K562 (cell line): Measurements from ENCODE around the gene KATNAL1. TPM values are rescaled to one million over a fixed set of nuclear protein-coding genes. Genes with fewer than 3 reads are reported as not detected.

Experiments used
- ATAC-seq: fragments of 200-7000 bp; cut with Tn5 transposase; 3 replicates; pipeline ENCODE4 v1.9.1; 2020; ENCODE audit warnings: moderate library complexity
- BruUV-seq: library from RNA; stranded (reverse); fragments of 400-500 nt; replicated peaks from 2 replicates; lab custom pipeline; 2021; lab: Mats Ljungman, UMichigan
- CTCF ChIA-PET: fragments of 300-600 bp; formaldehyde crosslinking; extraction: SDS; loops from one replicate; lab custom pipeline; 2021; ENCODE audit warnings: low intra/inter-chr PET ratio; lab: Yijun Ruan, JAX
- POLR2A ChIA-PET: fragments of 300-600, 350-650 bp; sonication (Branson Sonifier 250); formaldehyde crosslinking; extraction: SDS; loops from one replicate; lab custom pipeline; 2021; ENCODE audit warnings: antibody characterized with exemption, inconsistent platforms; lab: Yijun Ruan, JAX
- DNase-seq, 4 experiments: peaks; one replicate each; pipeline versions ENCODE4 v3.0.0 to v3.0.0-alpha.2; 2011 to 2018; ENCODE audit warnings: low spot score in 3 of 4, mixed read lengths in 3 of 4; ENCODE audit errors: extremely low read depth in 1 of 4
- FAIRE-seq: peaks from 2 replicates; lab custom pipeline; 2011; peaks lifted over from hg19 to GRCh38; lab: Jason Lieb, UNC
- H2AFZ ChIP-seq: 2 replicates; pipeline ENCODE4 v1.6.0; 2011; ENCODE audit warnings: low read depth, low read length, control low read depth, inconsistent platforms
- H3K27ac ChIP-seq: fragments of 200-600 bp; 3 replicates; pipeline ENCODE4 v1.8.0; 2011; ENCODE audit warnings: low read depth, mild to moderate bottlenecking, control low read depth, inconsistent platforms, low read length, moderate library complexity, mixed read lengths; ENCODE audit errors: extremely low read depth
- H3K27me3 ChIP-seq, 2 experiments: fragments of 300-600 bp in 1 of 2; 2 replicates in 1 of 2; 3 replicates in 1 of 2; pipeline versions ENCODE4 v1.6.0 to v1.8.0; 2011; ENCODE audit warnings: inconsistent platforms in 2 of 2, low read length in 2 of 2, mild to moderate bottlenecking in 1 of 2, mixed read lengths in 1 of 2, moderate library complexity in 1 of 2; ENCODE audit not compliant: control insufficient read depth in 2 of 2, insufficient read depth in 2 of 2
- H3K36me3 ChIP-seq: fragments of 300-600 bp; 3 replicates; pipeline ENCODE4 v1.8.0; 2011; ENCODE audit warnings: mild to moderate bottlenecking, low read length, inconsistent platforms; ENCODE audit not compliant: control insufficient read depth, insufficient read depth
- H3K4me1 ChIP-seq, 2 experiments: fragments of 200-600 bp in 1 of 2; replicated peaks in 1 of 2; 2 replicates in 1 of 2; 3 replicates in 1 of 2; pipeline versions ENCODE4 v1.5.1 to v1.8.0; 2011; ENCODE audit warnings: inconsistent platforms in 2 of 2, low read length in 2 of 2, mild to moderate bottlenecking in 1 of 2, mixed read lengths in 1 of 2, moderate library complexity in 1 of 2; ENCODE audit not compliant: control insufficient read depth in 2 of 2, insufficient read depth in 2 of 2
- H3K4me2 ChIP-seq: 2 replicates; pipeline ENCODE4 v1.6.1; 2011; ENCODE audit warnings: low read length, control low read depth, inconsistent platforms, mixed read lengths; ENCODE audit not compliant: insufficient read depth
- H3K4me3 ChIP-seq: fragments of 200-600 bp; sonication (generic), shearing (Covaris generic); 2 replicates; pipeline ENCODE4 v1.5.1; 2016; ENCODE audit warnings: control low read depth, inconsistent platforms
- H3K79me2 ChIP-seq: fragments of 200-600 bp; 3 replicates; pipeline ENCODE4 v1.8.0; 2011; ENCODE audit warnings: low read length, inconsistent platforms; ENCODE audit not compliant: control insufficient read depth, insufficient read depth
- H3K9ac ChIP-seq, 2 experiments: 2 replicates each; pipeline versions ENCODE4 v1.6.0 to v1.6.1; 2011; ENCODE audit warnings: low read depth in 2 of 2, low read length in 2 of 2, control low read depth in 1 of 2, inconsistent platforms in 1 of 2, mild to moderate bottlenecking in 1 of 2, mixed read lengths in 1 of 2; ENCODE audit not compliant: insufficient read depth in 1 of 2
- H3K9me1 ChIP-seq: one replicate; pipeline ENCODE4 v1.6.0; 2011; ENCODE audit warnings: inconsistent platforms, mild to moderate bottlenecking, low read length, moderate library complexity; ENCODE audit not compliant: control insufficient read depth, insufficient read depth
- H3K9me3 ChIP-seq: replicated peaks from 2 replicates; pipeline ENCODE4 v1.5.1; 2011; ENCODE audit warnings: low read depth, low read length, inconsistent platforms; ENCODE audit not compliant: control insufficient read depth, insufficient read depth
- H4K20me1 ChIP-seq: replicated peaks from 2 replicates; pipeline ENCODE4 v1.6.1; 2011; ENCODE audit warnings: low read length, inconsistent platforms, mixed read lengths; ENCODE audit not compliant: control insufficient read depth, insufficient read depth
- ATF7 ChIP-seq: fragments of 450-650 bp; IDR thresholded peaks from 2 replicates; pipeline ENCODE4 v1.7.1; 2014; ENCODE audit warnings: mild to moderate bottlenecking, moderate library complexity
- CBX5 ChIP-seq: IDR thresholded peaks from 2 replicates; pipeline ENCODE4 v1.6.1; 2014; ENCODE audit warnings: low read depth, borderline replicate concordance
- HLTF ChIP-seq: fragments of 450-650 bp; IDR thresholded peaks from 2 replicates; pipeline ENCODE4 v1.6.1; 2016
- NCOA6 ChIP-seq: fragments of 450-650 bp; IDR thresholded peaks from 2 replicates; pipeline ENCODE4 v1.6.1; 2017; ENCODE audit warnings: mild to moderate bottlenecking
- NFATC3 ChIP-seq: fragments of 450-650 bp; IDR thresholded peaks from 2 replicates; pipeline ENCODE4 v1.6.1; 2017; ENCODE audit warnings: mild to moderate bottlenecking
- NRF1 ChIP-seq, 2 experiments: fragments of 450-650 bp; IDR thresholded peaks in 1 of 2; conservative IDR thresholded peaks in 1 of 2; 2 replicates each; pipeline ENCODE4 v1.6.1; 2014; ENCODE audit warnings: mild to moderate bottlenecking in 2 of 2
- POLR3G ChIP-seq: IDR thresholded peaks from 2 replicates; pipeline ENCODE4 v1.6.1; 2011; ENCODE audit not compliant: insufficient read length, insufficient replicate concordance; ENCODE audit errors: extremely low read depth
- RFX7 ChIP-seq: fragments of 250-450 bp; sonication (Bioruptor Pico); IDR thresholded peaks from 2 replicates; pipeline ENCODE4 v1.5.1; 2021; ENCODE audit warnings: mild to moderate bottlenecking
- ZNF780A ChIP-seq: fragments of 250-450 bp; sonication (Bioruptor Pico); IDR thresholded peaks from 2 replicates; pipeline ENCODE4 v1.5.0; 2021; ENCODE audit warnings: mild to moderate bottlenecking
- WGBS: fragments of 100-300 bp; shearing (Covaris generic); methylation state at CpG from one replicate; pipeline ENCODE4 v1.1.6; 2016; ENCODE audit warnings: low coverage, mixed read lengths; ENCODE audit not compliant: insufficient coverage; ENCODE audit errors: missing lambda C conversion rate; 5-methylcytosine and 5-hydroxymethylcytosine counted together
- in situ Hi-C: fragments of 300-500 bp; cut with MboI; formaldehyde crosslinking; loops from 4 replicates; pipeline ENCODE4 v1.15.0; 2018; ENCODE audit warnings: inconsistent platforms, mixed read lengths
- intact Hi-C: fragments of 100-400 bp; cut with micrococcal nuclease; formaldehyde crosslinking; loops from 2 replicates; pipeline ENCODE4 v1.14.2; 2022
- polyA plus RNA-seq, 8 experiments: library from polyadenylated mRNA; depleted of rRNA in 4 of 8; stranded (reverse) in 5 of 8; unstranded in 3 of 8; fragments of >200 nt; fragmentation: Nextera tagmentation in 2 of 8; fragmentation: Illumina TruSeq in 1 of 8; extraction: Ambion mirVana in 2 of 8; extraction: Trizol in 1 of 8; gene quantifications; 2 replicates each; pipeline versions ENCODE4 v1.2.1 to v1.2.3, GENCODE V29; 2011 to 2014; ENCODE audit warnings: inconsistent platforms in 1 of 8, missing spikeins in 1 of 8
- total RNA-seq, 7 experiments: library from RNA; depleted of rRNA in 6 of 7; stranded (reverse); fragments of >200 nt in 6 of 7; fragmentation: Illumina TruSeq in 2 of 7; extraction: Trizol in 2 of 7; gene quantifications; 2 replicates each; pipeline versions ENCODE4 v1.2.1 to v1.2.3, GENCODE V29; 2011 to 2021; ENCODE audit warnings: low replicate concordance in 1 of 7

The KATNAL1 gene
- total and polyA plus RNA-seq, 9 of the 15 experiments (the other 6 are each of a cell fraction or from before 2014, with no cell fraction given), result 2.5 to 8.2 (median 5.5) TPM

DNA sequence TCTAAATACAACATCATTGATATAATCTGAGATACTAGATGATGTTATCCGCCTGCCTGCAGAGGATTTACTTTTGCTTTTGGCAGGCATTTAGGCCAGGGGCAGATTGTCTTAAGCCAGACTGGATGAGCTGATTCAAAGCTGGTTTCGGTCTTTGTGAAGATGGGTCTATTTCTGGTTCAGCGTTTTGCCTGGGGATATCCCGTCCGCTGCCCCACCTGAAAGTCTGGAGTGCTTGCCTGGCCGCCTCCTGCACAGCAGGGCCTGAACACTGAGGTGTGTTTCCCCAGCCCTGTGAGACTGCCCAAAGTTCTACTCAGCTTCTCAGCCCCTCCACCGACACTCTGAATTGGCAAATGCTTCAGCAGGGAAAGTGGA, 149.7 kb downstream of the KATNAL1 start:
- ChIA-PET CTCF (no interaction called here), POLR2A (no interaction called here)
- Histone ChIP-seq H3K4me3 (no peak overlapping the region), H4K20me1 (no peaks in the 10 kb centered on the region), H3K79me2 (no peaks in the 10 kb centered on the region), H3K4me2 (no peak overlapping the region), H3K9ac (no peak overlapping the region), H3K27me3 (peaks cover 23 to 61% of the 10 kb centered on the region in 2 experiments), H2AFZ (no peak overlapping the region), H3K9me1 (no peaks in the 10 kb centered on the region), H3K36me3 (no peaks in the 10 kb centered on the region), H3K4me1 (no peaks in the 10 kb centered on the region), H3K9me3 (no peaks in the 10 kb centered on the region), H3K27ac (no peak overlapping the region)
- in situ Hi-C loops (no loop called here), intact Hi-C loops (no loop called here)
- DNase-seq, result no peak
- no peak for ATAC-seq
- no peak for TF ChIP-seq ZNF780A
- no peak for TF ChIP-seq NCOA6
- TF ChIP-seq RFX7 (CRISPR knock-in tag), result no peak
- no peak for TF ChIP-seq NRF1 (conservative IDR thresholded peaks at IDR 0.05 in 1 of 2, IDR thresholded peaks at IDR 0.05 in 1 of 2)
- TF ChIP-seq ATF7, result no peak
- TF ChIP-seq NFATC3, result no peak
- no peak for TF ChIP-seq HLTF
- TF ChIP-seq CBX5, result no peak
- TF ChIP-seq POLR3G, result no peak
- no peak for FAIRE-seq
- WGBS, result 5% methylated on average over 7 of the region's 7 CpGs
- no TSS peak for BruUV-seq
